Heart left ventricle (tissue), 13 donors: ENCODE measurements around the gene MACC1.
"Not testable (repeated sequence)": the region's sequence is repeated elsewhere in the genome, so short reads cannot be mapped to it uniquely, and the experiment has no call there.

Experiments
- CTCF ChIP-seq, 12 donors: fragments of 200-600 bp; sonication (generic) in 4 of 12; IDR thresholded peaks; one replicate each; pipeline versions ENCODE4 v1.5.0 to v1.8.0; 2018 to 2022; ENCODE audit warnings: antibody characterized with exemption in 12 of 12, mild to moderate bottlenecking in 5 of 12
- POLR2A ChIP-seq, 2 donors: fragments of 450-650 bp; IDR thresholded peaks; one replicate each; pipeline ENCODE4 v1.6.1; 2017; ENCODE audit warnings: antibody characterized with exemption in 2 of 2, mild to moderate bottlenecking in 2 of 2, moderate library complexity in 2 of 2
- donor health status: ischemic (EF 13 %, LVEDD 7.1; RV severe dilation, severe dysfunction).
- donor health status: DM: no; HTN: yes; CAD: no.
- donor health status: DM: no; HTN: no; CAD: no.
- donor health status: ischemic (EF 25% LVEDD 6.9; RV normal size, moderate dysfunction).
- donor health status: ischemic (EF 25% LVEDD 5.7; RV mildly dilated, moderate dysfunction).
- donor health status: ischemic (EF 35%, LVEDD 5.7; RV mildly dilated, moderate dysfunction).
- donor health status: nonischemic (EF 11% LVEDD 7.7; RV severe dilation, severe dysfunction).
- donor health status: DM: yes; HTN: yes; CAD: no.
- donor health status: PGD.
- donor health status: ischemic (EF 29% LVEDD 5.4; RV normal size, mild dysfunction).
- donor health status: nonischemic (EF 23%, LVEDD 6.1; RV moderate dilation, normal function).

GRCh38 chr7:20120611-20121168 lies 96.5 kb downstream of the MACC1 start:
- not testable (repeated sequence) for TF ChIP-seq CTCF, POLR2A (IDR thresholded peaks at IDR 0.05)
